ENCODE data around the gene RNASE2. TPM values are rescaled to one million over a fixed set of nuclear protein-coding genes. Genes with fewer than 3 reads are reported as not detected.
A peak's percentile ranks its signal among the peaks of the same experiment; 100 is the strongest.
"Not testable (repeated sequence)": the region's sequence is repeated elsewhere in the genome, so short reads cannot be mapped to it uniquely, and the experiment has no call there.

RNASE2 gene
- total RNA-seq, result 1 to 10 TPM in 1 of 4 donors, under 1 TPM in 2, not detected in 1; 0.44 to 1.3 (median 0.44) TPM

DNA sequence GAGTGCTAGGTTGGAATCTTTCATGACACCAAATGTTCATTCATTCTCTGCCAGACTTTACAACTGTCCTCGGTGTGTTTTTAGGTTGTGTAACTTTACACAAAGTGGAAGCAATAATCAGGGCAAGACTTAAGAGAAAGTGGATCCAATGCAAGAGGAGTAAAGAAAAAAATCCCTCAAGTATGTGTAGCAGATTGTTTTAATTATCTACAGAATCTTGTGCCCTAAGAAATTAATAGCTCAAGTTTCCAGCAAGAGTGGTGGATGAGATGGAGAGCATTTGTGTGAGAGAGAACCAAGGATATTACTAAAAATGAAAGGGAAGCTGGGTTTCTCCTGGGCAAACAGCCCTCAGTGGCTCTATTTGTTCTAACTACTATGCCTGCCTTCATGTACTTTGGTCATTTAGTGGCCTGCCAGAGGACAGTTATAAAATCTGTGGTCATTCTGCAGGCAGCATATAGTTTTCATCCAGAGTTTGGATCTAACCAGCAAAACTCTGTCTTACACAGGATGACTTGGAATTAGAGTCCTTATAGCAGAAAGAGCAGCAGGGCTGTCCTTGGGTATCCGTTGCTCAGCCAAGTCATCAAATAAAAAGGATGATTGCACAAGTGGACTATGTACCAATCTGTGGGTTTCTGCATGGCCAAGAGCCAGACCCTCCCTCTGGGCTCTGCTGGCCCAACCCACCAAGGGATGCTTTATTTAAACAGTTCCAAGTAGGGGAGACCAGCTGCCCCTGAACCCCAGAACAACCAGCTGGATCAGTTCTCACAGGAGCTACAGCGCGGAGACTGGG, at the start of gene RNASE2:
RNASE2 (plus strand) TSS at position 752 of the 802 bp plus-strand sequence. CDS start 285 bp downstream, outside the sequence.
- H3K4me3 ChIP-seq; H3K36me3 ChIP-seq; DNase-seq; H3K9me3 ChIP-seq; intact Hi-C loops (cut with DNase I); H3K4me1 ChIP-seq: not testable (repeated sequence)
- Histone ChIP-seq H3K27ac (peak within 1 kb of the TSS in 1 of 4 donors; percentile 14), H3K27me3 (peaks cover 0 to 19% (median 0%) of the 10 kb centered on the region in 4 donors)
- WGBS, 2 donors, result 48 to 72% methylated on average over 4 of the region's 4 CpGs

DNA sequence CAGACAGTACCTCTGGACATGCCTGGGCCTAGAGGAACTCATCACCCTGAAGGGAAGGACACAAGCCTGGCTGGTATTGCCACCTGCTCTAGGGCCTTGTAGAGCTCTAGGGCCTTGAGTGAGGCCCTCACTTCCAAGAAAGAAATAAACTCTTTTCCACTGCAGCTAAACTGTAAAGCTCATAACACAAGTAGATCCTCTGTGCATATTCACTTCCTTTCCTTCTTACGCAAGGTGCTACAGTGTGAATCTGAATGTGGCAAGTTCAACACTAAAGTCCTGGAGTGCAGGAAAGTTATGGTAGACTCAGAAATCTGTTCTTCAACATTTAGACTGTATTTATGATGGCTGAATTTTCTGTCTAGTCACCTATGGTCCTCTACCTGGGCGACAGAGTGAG, 49.6 kb upstream of the RNASE2 start:
- no peak for TF ChIP-seq POLR2A (IDR thresholded peaks at IDR 0.05)
- TF ChIP-seq, protein P1, sequence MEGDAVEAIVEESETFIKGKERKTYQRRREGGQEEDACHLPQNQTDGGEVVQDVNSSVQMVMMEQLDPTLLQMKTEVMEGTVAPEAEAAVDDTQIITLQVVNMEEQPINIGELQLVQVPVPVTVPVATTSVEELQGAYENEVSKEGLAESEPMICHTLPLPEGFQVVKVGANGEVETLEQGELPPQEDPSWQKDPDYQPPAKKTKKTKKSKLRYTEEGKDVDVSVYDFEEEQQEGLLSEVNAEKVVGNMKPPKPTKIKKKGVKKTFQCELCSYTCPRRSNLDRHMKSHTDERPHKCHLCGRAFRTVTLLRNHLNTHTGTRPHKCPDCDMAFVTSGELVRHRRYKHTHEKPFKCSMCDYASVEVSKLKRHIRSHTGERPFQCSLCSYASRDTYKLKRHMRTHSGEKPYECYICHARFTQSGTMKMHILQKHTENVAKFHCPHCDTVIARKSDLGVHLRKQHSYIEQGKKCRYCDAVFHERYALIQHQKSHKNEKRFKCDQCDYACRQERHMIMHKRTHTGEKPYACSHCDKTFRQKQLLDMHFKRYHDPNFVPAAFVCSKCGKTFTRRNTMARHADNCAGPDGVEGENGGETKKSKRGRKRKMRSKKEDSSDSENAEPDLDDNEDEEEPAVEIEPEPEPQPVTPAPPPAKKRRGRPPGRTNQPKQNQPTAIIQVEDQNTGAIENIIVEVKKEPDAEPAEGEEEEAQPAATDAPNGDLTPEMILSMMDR (IDR thresholded peaks at IDR 0.05), result no peak
- Histone ChIP-seq H3K9me3 (no peaks in the 10 kb centered on the region), H3K36me3 (no peaks in the 10 kb centered on the region), H3K27me3 (peaks cover 0 to 5% (median 0%) of the 10 kb centered on the region in 4 donors), H3K4me3 (no peak overlapping the region), H3K27ac (no peak overlapping the region), H3K4me1 (no peaks in the 10 kb centered on the region)
- 73 to 80% methylated on average over 2 of the region's 2 CpGs for WGBS, 2 donors
- intact Hi-C loops (cut with DNase I), result no loop called here
- DNase-seq, result no peak

DNA sequence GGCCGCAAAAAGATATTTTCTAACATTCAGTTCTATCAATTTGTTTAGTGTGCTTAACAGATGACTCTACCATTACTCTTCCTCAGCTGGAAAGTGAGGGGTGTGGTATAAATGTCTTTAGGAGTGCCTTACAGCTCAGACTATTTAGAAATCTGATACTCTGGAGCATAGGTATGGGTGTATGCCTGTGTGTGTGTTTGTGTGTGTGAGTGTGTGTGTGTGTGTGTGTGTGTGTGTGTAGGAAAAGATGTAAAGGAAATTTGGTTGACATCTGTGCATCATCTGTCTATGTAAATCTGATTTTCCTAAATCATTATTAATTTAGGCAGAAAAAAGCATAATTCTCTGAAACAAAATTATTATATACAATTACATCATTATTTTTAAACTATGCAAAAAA, 48.1 kb upstream of the RNASE2 start:
- Histone ChIP-seq H3K27ac (no peak overlapping the region), H3K9me3 (no peaks in the 10 kb centered on the region), H3K27me3 (peaks cover 0 to 5% (median 0%) of the 10 kb centered on the region in 4 donors), H3K36me3 (no peaks in the 10 kb centered on the region), H3K4me1 (no peaks in the 10 kb centered on the region), H3K4me3 (no peak overlapping the region)
- intact Hi-C loops (cut with DNase I), result no loop called here
- no peak for DNase-seq
- 92% methylated on average over 1 of the region's 1 CpG; no CpG with 5 or more reads in 1 of the 2 donors for WGBS, 2 donors
- no peak for TF ChIP-seq POLR2A (IDR thresholded peaks at IDR 0.05)
- TF ChIP-seq, protein P1 (IDR thresholded peaks at IDR 0.05), result no peak

DNA sequence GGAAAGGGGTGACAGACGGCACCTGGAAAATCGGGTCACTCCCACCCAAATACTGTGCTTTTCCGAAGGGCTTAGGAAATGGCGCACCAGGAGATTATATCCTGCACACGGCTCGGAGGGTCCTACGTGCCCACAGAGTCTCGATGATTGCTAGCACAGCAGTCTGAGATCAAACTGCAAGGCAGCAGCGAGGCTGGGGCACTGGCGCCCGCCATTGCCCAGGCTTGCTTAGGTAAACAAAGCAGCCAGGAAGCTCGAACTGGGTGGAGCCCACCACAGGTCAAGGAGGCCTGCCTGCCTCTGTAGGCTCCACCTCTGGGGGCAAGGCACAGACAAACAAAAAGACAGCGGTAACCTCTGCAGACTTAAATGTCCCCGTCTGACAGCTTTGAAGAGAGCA, 44.5 kb upstream of the RNASE2 start:
- DNase-seq, result not testable (repeated sequence)

DNA sequence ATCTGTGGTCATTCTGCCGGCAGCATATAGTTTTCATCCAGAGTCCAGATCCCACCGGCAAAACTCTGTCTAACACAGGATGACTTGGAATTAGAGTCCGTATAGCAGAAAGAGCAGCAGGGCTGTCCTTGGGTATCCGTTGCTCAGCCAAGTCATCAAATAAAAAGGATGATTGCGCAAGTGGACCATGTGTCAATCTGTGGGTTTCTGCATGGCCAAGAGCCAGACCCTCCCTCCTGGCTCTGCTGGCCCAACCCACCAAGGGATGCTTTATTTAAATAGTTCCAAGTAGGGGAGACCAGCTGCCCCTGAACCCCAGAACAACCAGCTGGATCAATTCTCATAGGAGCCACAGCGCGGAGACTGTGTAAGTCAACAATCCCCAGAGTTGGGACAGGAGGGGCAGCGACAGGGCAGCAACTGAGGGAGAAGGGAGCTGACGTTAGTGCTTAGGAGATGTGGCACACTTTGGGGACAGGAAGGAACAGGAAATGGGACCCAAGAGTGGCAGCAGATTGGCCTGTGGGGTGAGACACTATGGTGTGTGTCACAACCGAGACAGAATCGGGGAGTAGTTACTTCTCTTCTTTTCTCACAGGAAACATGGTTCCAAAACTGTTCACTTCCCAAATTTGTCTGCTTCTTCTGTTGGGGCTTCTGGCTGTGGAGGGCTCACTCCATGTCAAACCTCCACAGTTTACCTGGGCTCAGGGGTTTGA, 36.1 kb upstream of the RNASE2 start:
- not testable (repeated sequence) for DNase-seq, H3K9me3 ChIP-seq

More for the DNA sequence above, 44.5 kb upstream of the RNASE2 start:
- H3K9me3 ChIP-seq; H3K4me3 ChIP-seq; intact Hi-C loops (cut with DNase I); H3K27ac ChIP-seq; H3K36me3 ChIP-seq; H3K4me1 ChIP-seq; H3K27me3 ChIP-seq: not testable (repeated sequence)
- WGBS, 2 donors, result 64 to 78% methylated on average over 6 to 10 of the region's 14 CpGs

DNA sequence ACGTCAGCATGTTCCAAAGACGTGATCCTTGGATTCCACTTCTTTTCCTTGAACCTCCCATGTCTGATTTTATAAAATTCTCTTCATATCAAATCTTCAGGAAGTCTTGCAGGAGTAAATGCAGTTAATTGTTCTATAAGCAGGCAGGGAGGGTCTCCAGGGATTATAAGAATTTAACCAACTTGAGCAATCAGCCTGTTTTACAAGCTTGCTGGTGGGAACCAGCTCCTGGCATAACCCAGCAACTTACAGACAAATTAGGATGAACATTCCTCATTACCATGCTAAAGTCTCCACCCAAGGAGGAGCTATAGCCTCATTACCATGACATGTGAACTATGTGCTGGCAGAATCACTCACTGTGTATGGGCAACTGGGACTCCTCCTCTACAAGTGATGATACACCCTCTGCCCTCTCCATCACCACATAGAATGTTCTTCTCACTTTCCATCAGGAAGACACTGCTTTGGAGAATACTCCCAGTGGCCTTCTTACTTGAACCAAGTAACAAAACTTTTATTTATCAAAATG, 31.5 kb upstream of the RNASE2 start:
- WGBS, 2 donors, result 25 to 28% methylated on average over 2 of the region's 2 CpGs
- H3K9me3 ChIP-seq; intact Hi-C loops (cut with DNase I); DNase-seq; H3K36me3 ChIP-seq; H3K27ac ChIP-seq; H3K4me1 ChIP-seq; H3K4me3 ChIP-seq: not testable (repeated sequence)
- H3K27me3 ChIP-seq, result peaks cover 0 to 24% (median 0%) of the 10 kb centered on the region in 4 donors

More for the DNA sequence above, 36.1 kb upstream of the RNASE2 start:
- H3K27me3 ChIP-seq, result peaks cover 0 to 13% (median 0%) of the 10 kb centered on the region in 4 donors
- intact Hi-C loops (cut with DNase I); H3K36me3 ChIP-seq; H3K27ac ChIP-seq; H3K4me1 ChIP-seq; H3K4me3 ChIP-seq: not testable (repeated sequence)
- 58 to 59% methylated on average over 10 of the region's 11 CpGs for WGBS, 2 donors

Data from esophagus squamous epithelium (tissue), 5 donors.